Measurements from ENCODE around the gene GOLGA8B.
"Not testable (repeated sequence)": the region's sequence is repeated elsewhere in the genome, so short reads cannot be mapped to it uniquely, and the experiment has no call there.

- TF ChIP-seq, protein P1, sequence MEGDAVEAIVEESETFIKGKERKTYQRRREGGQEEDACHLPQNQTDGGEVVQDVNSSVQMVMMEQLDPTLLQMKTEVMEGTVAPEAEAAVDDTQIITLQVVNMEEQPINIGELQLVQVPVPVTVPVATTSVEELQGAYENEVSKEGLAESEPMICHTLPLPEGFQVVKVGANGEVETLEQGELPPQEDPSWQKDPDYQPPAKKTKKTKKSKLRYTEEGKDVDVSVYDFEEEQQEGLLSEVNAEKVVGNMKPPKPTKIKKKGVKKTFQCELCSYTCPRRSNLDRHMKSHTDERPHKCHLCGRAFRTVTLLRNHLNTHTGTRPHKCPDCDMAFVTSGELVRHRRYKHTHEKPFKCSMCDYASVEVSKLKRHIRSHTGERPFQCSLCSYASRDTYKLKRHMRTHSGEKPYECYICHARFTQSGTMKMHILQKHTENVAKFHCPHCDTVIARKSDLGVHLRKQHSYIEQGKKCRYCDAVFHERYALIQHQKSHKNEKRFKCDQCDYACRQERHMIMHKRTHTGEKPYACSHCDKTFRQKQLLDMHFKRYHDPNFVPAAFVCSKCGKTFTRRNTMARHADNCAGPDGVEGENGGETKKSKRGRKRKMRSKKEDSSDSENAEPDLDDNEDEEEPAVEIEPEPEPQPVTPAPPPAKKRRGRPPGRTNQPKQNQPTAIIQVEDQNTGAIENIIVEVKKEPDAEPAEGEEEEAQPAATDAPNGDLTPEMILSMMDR (IDR thresholded peaks at IDR 0.05; ENCODE audit: low read length) = not testable (repeated sequence)
- TF ChIP-seq EZH2 (optimal IDR thresholded peaks at IDR 0.05; ENCODE audit: low read depth, low read length); EZH2phosphoT487 (IDR thresholded peaks at IDR 0.05; ENCODE audit: low read length): not testable (repeated sequence)
These were observed 39.4 kb downstream of the GOLGA8B start for GRCh38 chr15:34543860-34544649.

Measured in MM.1S (cell line).